ENCODE data around the gene POLR2J3.
"Not testable (repeated sequence)": the region's sequence is repeated elsewhere in the genome, so short reads cannot be mapped to it uniquely, and the experiment has no call there.

The POLR2J3 gene

DNA sequence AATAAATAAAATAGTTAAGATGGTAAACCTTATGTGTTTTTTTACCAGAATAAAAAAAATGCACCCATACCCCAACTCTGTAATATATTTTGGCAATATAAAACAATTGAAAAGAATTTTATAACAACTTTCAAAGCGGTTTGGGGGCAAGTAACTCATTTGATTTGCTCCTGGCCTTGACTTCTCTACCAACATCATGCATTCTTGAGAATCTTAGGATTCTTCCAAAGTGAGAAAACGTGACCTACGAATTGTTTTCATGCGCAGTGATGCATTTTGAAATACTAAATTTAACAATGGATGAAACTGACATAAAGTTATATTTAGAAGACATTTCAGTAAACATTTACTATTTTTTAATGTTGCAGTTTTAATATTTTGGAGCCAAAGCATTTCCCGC is 51.6 kb downstream of the POLR2J3 start:
- not testable (repeated sequence) for DNase-seq (ENCODE audit: low spot score)

DNA sequence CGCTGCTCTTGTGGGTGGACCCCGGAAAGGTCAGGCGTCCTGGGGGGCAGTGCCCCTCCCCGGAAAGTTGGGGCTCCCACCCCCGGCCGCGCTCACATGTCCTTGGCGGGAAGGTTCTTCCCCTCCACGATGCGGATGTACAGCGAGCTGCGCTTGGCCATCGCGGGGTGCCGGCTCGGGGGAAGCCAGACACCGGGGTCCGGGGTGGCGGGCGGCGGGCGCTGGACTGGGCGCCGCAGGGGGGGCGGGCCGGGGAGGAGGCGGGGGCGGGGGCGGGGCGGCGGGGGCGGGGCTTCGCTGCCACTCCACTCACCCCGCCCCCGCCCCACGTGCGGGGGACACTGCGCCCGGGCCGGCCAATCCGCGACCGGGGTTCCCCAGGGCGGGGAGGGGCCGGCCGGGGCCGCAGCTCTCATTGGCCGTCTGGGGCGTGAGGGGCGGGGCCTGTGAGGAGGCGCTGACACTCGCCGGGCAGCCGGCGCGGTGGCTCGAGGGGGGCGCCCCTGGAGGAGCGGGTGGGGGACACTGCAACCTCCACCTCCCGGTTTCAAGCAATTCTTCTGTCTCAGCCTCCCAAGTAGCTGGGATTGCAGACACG is 54.7 kb downstream of the POLR2J3 start, which contains the start of gene RASA4B:
RASA4B (minus strand) TSS at position 228 of the 598 bp plus-strand sequence; CDS start at position 161, 67 bp downstream.
- DNase-seq (ENCODE audit: low spot score) = peak; percentile 0

Data from SK-N-DZ (cell line).